Fibroblast of skin of left quadriceps (primary cell): Measurements from ENCODE around the gene UBE2C.
A peak's percentile ranks its signal among the peaks of the same experiment; 100 is the strongest.
"Not testable (repeated sequence)": the region's sequence is repeated elsewhere in the genome, so short reads cannot be mapped to it uniquely, and the experiment has no call there.

Source experiments
- DNase-seq, 2 experiments: peaks; one replicate each; pipeline ENCODE4 v3.0.0-alpha.2; 2013; ENCODE audit warnings: low read depth in 2 of 2

The UBE2C gene

GRCh38 chr20:45797955-45798354, 14.5 kb upstream of the UBE2C start:
- not testable (repeated sequence) for DNase-seq

- no peak for DNase-seq
Observed at GRCh38 chr20:45798935-45799642, 13.4 kb upstream of the UBE2C start.

- no peak for DNase-seq
Observed at GRCh38 chr20:45801851-45802250, 10.6 kb upstream of the UBE2C start.

GRCh38 chr20:45810191-45810970, 2.1 kb upstream of the UBE2C start:
- no peak for DNase-seq

GRCh38 chr20:45813006-45813340, 529 bp downstream of the UBE2C start:
- DNase-seq: no peak

GRCh38 chr20:45813489-45813888, 1.0 kb downstream of the UBE2C start:
- no peak for DNase-seq

GRCh38 chr20:45814314-45814713, 1.9 kb downstream of the UBE2C start:
- DNase-seq: no peak

GRCh38 chr20:45816951-45817350, 4.5 kb downstream of the UBE2C start:
- no peak for DNase-seq

GRCh38 chr20:45817376-45818194, 5.1 kb downstream of the UBE2C start:
- peak; percentile 34 to 40 for DNase-seq

GRCh38 chr20:45818239-45818638, 5.8 kb downstream of the UBE2C start:
- no peak for DNase-seq

GRCh38 chr20:45819466-45819865, 7.0 kb downstream of the UBE2C start:
- no peak for DNase-seq

- DNase-seq: no peak
Observed at GRCh38 chr20:45821947-45822346, 9.5 kb downstream of the UBE2C start.

GRCh38 chr20:45822857-45823256, 10.4 kb downstream of the UBE2C start:
- DNase-seq: no peak

- no peak for DNase-seq
Observed at GRCh38 chr20:45823949-45824835, 11.7 kb downstream of the UBE2C start.

GRCh38 chr20:45826381-45827019, 14.1 kb downstream of the UBE2C start:
- DNase-seq: no peak

- no peak for DNase-seq
Observed at GRCh38 chr20:45827030-45827652, 14.7 kb downstream of the UBE2C start, which contains the start of gene TNNC2. Gene TNNC2, minus strand, starts transcription at chr20:45827312. Its CDS starts 64 bp downstream, at chr20:45827248.

- DNase-seq: no peak
Observed at GRCh38 chr20:45827712-45828111, 15.3 kb downstream of the UBE2C start.

GRCh38 chr20:45828589-45828988, 16.1 kb downstream of the UBE2C start:
- DNase-seq: no peak

- DNase-seq: not testable (repeated sequence)
Observed at GRCh38 chr20:45829673-45830106, 17.2 kb downstream of the UBE2C start.

- DNase-seq: no peak
Observed at GRCh38 chr20:45832619-45833018, 20.2 kb downstream of the UBE2C start.
